ENCODE measurements around the gene ASGR1. TPM values are rescaled to one million over a fixed set of nuclear protein-coding genes. Genes with fewer than 3 reads are reported as not detected.

ASGR1 gene, protein sequence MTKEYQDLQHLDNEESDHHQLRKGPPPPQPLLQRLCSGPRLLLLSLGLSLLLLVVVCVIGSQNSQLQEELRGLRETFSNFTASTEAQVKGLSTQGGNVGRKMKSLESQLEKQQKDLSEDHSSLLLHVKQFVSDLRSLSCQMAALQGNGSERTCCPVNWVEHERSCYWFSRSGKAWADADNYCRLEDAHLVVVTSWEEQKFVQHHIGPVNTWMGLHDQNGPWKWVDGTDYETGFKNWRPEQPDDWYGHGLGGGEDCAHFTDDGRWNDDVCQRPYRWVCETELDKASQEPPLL
- total RNA-seq = 1.2 and 1.3 TPM in 2 replicates

GRCh38 chr17:7179317-7180254 lies at the start of gene ASGR1:
Gene ASGR1 (minus strand): TSS chr17:7179370. CDS start chr17:7178563, 807 bp downstream.

DNA sequence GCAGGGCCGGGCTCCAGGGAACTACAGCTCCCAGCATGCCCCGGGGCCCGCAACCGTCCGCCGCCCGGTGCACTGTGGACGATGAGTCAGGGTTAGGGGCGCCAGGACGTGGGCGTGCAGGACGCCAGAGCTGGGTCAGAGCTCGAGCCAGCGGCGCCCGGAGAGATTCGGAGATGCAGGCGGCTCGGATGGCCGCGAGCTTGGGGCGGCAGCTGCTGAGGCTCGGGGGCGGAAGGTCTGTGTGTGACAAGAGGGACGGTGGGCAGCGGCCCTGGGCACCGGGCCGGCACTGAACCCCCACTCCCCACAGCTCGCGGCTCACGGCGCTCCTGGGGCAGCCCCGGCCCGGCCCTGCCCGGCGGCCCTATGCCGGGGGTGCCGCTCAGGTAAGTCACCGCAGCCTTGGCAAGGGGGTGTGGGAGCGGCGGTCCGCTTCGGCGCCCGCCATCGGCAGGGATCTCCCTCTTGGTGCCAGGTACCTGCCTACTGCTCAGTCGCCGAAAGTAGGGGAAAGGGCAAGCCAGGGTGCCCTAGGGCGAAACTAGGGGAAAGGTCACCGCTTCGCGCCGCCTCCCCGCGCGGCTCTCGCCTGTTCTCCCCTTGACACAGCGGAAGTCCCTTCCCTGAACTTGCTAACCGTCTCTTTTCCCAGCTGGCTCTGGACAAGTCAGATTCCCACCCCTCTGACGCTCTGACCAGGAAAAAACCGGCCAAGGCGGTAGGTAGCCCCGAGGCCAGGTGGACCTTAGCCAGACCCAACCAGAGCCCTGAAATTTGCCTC lies 40.8 kb upstream of the ASGR1 start, which contains the start of the genes ACADVL and DLG4:
TSS of gene ACADVL (plus strand) at position 127 of the 781 bp plus-strand sequence. CDS start at position 174, 47 bp downstream.
TSS of gene DLG4 (minus strand) at position 25 of the 781 bp plus-strand sequence.

Other genes starting within 250 kb of the ASGR1 start
- under 0.01 TPM in 1 of 2 replicates, not detected in the other for gene ALOX12, start 183.3 kb downstream of the ASGR1 start, total RNA-seq
- gene RNASEK, start 166.7 kb downstream of the ASGR1 start, total RNA-seq = 25.9 and 42.3 TPM in 2 replicates
- 0.33 and 0.44 TPM in 2 replicates for gene BCL6B, start 156.3 kb downstream of the ASGR1 start, total RNA-seq
- gene SLC16A13, start 143.4 kb downstream of the ASGR1 start, total RNA-seq = 0.44 and 2.0 TPM in 2 replicates
- 0.66 TPM in 1 of 2 replicates, not detected in the other for gene SLC16A11, start 135.3 kb downstream of the ASGR1 start, total RNA-seq
- not detected in 2 replicates for gene CLEC10A, start 99.1 kb downstream of the ASGR1 start, total RNA-seq
- not detected in 2 replicates for gene ASGR2, start 64.5 kb downstream of the ASGR1 start, total RNA-seq
- 17.6 and 27.3 TPM in 2 replicates for gene DLG4, start 40.5 kb upstream of the ASGR1 start, total RNA-seq
- gene ACADVL, start 40.6 kb upstream of the ASGR1 start, total RNA-seq = 236 and 357 TPM in 2 replicates
- 84.8 and 108 TPM in 2 replicates for gene DVL2, start 55.1 kb upstream of the ASGR1 start, total RNA-seq
- gene PHF23, start 60.1 kb upstream of the ASGR1 start, total RNA-seq = 47.3 and 68.5 TPM in 2 replicates
- 199 and 406 TPM in 2 replicates for gene GABARAP, start 63.1 kb upstream of the ASGR1 start, total RNA-seq
- 35.2 and 41.6 TPM in 2 replicates for gene CTDNEP1, start 72.4 kb upstream of the ASGR1 start, total RNA-seq
- 24.6 and 25.6 TPM in 2 replicates for gene ELP5, start 72.8 kb upstream of the ASGR1 start, total RNA-seq
- 4.1 and 6.5 TPM in 2 replicates for gene CLDN7, start 83.1 kb upstream of the ASGR1 start, total RNA-seq
- 0.17 and 0.44 TPM in 2 replicates for gene SLC2A4, start 102.3 kb upstream of the ASGR1 start, total RNA-seq
- 0.17 and 0.29 TPM in 2 replicates for gene YBX2, start 115.3 kb upstream of the ASGR1 start, total RNA-seq
- 469 and 682 TPM in 2 replicates for gene EIF5A, start 128.3 kb upstream of the ASGR1 start, total RNA-seq
- gene GPS2, start 136.0 kb upstream of the ASGR1 start, total RNA-seq = 40.1 and 47.6 TPM in 2 replicates
- 20.2 and 23.5 TPM in 2 replicates for gene NEURL4, start 150.0 kb upstream of the ASGR1 start, total RNA-seq
- gene ACAP1, start 157.2 kb upstream of the ASGR1 start, total RNA-seq = 0.58 and 0.99 TPM in 2 replicates
- 6.1 and 13.1 TPM in 2 replicates for gene KCTD11, start 172.8 kb upstream of the ASGR1 start, total RNA-seq
- gene TMEM95, start 175.8 kb upstream of the ASGR1 start, total RNA-seq = not detected in 2 replicates
- gene TNK1, start 201.7 kb upstream of the ASGR1 start, total RNA-seq = 0.66 and 0.73 TPM in 2 replicates
- 38.7 and 48.1 TPM in 2 replicates for gene PLSCR3, start 215.2 kb upstream of the ASGR1 start, total RNA-seq
- gene TMEM256, start 224.7 kb upstream of the ASGR1 start, total RNA-seq = 95.8 and 132 TPM in 2 replicates
- 16.1 and 18.2 TPM in 2 replicates for gene NLGN2, start 228.5 kb upstream of the ASGR1 start, total RNA-seq
- gene SPEM1, start 241.0 kb upstream of the ASGR1 start, total RNA-seq = not detected in 2 replicates
- gene SPEM2, start 246.2 kb upstream of the ASGR1 start, total RNA-seq = not detected in 2 replicates
- gene SPEM3, start 249.5 kb upstream of the ASGR1 start, total RNA-seq = not detected in 2 replicates

Measured in smooth muscle cell of trachea (primary cell).